Omental fat pad (tissue), 4 donors: Measurements from ENCODE around the gene UBR2. TPM values are rescaled to one million over a fixed set of nuclear protein-coding genes. Genes with fewer than 3 reads are reported as not detected.
"Not testable (repeated sequence)": the region's sequence is repeated elsewhere in the genome, so short reads cannot be mapped to it uniquely, and the experiment has no call there.

ENCODE experiments used
- ATAC-seq: fragments of 150-250 bp; one replicate; pipeline ENCODE4 v1.9.1; 2016; ENCODE audit warnings: mild to moderate bottlenecking, moderate library complexity; ENCODE audit not compliant: low FRiP score
- DNase-seq: peaks from one replicate; pipeline ENCODE4 v3.0.0-alpha.2; 2019; ENCODE audit warnings: low spot score
- CTCF ChIP-seq, 3 donors: fragments of 450-650 bp; IDR thresholded peaks; one replicate each; pipeline ENCODE4 v1.5.1; 2016 to 2017; ENCODE audit warnings: antibody characterized with exemption in 3 of 3, mild to moderate bottlenecking in 3 of 3, moderate library complexity in 2 of 3
- small RNA-seq: library from RNA; depleted of rRNA; stranded (forward); fragments of <200 nt; gene quantifications from one replicate; pipeline ENCODE3, GENCODE V24; 2016
- total RNA-seq, 4 donors: library from RNA; depleted of rRNA; stranded (reverse); fragments of >200 nt; gene quantifications; one replicate each; pipeline ENCODE4 v1.1.0, GENCODE V29; 2016

Gene UBR2
- total RNA-seq, 4 donors from 2014 or later: 20.8 to 42.9 (median 26.6) TPM

- TF ChIP-seq CTCF (IDR thresholded peaks at IDR 0.05): no peak
- DNase-seq (no peak), ATAC-seq (peak; percentile 51)
Observed at GRCh38 chr6:42727087-42727611, 163.3 kb downstream of the UBR2 start.

- DNase-seq (no peak), ATAC-seq (no peak)
- no peak for TF ChIP-seq CTCF (IDR thresholded peaks at IDR 0.05)
Observed at GRCh38 chr6:42727627-42728026, 163.8 kb downstream of the UBR2 start.

GRCh38 chr6:42729731-42730130 lies 165.9 kb downstream of the UBR2 start:
- TF ChIP-seq CTCF (IDR thresholded peaks at IDR 0.05): no peak
- no peak for DNase-seq
- no peak for ATAC-seq

- ATAC-seq, DNase-seq: not testable (repeated sequence)
Observed at GRCh38 chr6:42733867-42734481, 170.1 kb downstream of the UBR2 start.

- no peak for TF ChIP-seq CTCF (IDR thresholded peaks at IDR 0.05)
- ATAC-seq (no peak), DNase-seq (no peak)
Observed at GRCh38 chr6:42735976-42736375, 172.1 kb downstream of the UBR2 start.

- ATAC-seq: no peak
- no peak for TF ChIP-seq CTCF (IDR thresholded peaks at IDR 0.05)
Observed at GRCh38 chr6:42740725-42741124, 176.9 kb downstream of the UBR2 start.

GRCh38 chr6:42742116-42742894 lies 178.5 kb downstream of the UBR2 start:
- ATAC-seq: no peak
- TF ChIP-seq CTCF (IDR thresholded peaks at IDR 0.05): no peak
- DNase-seq: no peak

More at GRCh38 chr6:42740725-42741124, 176.9 kb downstream of the UBR2 start:
- DNase-seq: no peak

Small RNA genes lying within 50 kb of the gene (small RNA-seq; reads per million reads assigned to genes)
- not detected for gene RNU6-890P

Other genes starting within 250 kb of the UBR2 start
- gene TRERF1, start 112.1 kb upstream of the UBR2 start, total RNA-seq: 10 to 100 TPM in 1 of 4 donors, 1 to 10 TPM in 3; 2.0 to 10.2 (median 2.6) TPM
- 1 to 10 TPM in 1 of 4 donors, under 1 TPM in 3; 0.38 to 1.4 (median 0.54) TPM for gene PRPH2, start 158.6 kb downstream of the UBR2 start, total RNA-seq
- 10 to 100 TPM; 16.4 to 30.7 (median 22.0) TPM for gene TBCC, start 182.1 kb downstream of the UBR2 start, total RNA-seq
- gene BICRAL, start 218.0 kb downstream of the UBR2 start, total RNA-seq: 10 to 100 TPM in 3 of 4 donors, 1 to 10 TPM in 1; 7.6 to 18.8 (median 12.9) TPM